GM23338 (cell line): ENCODE data around the gene PGM1. TPM values are rescaled to one million over a fixed set of nuclear protein-coding genes. Genes with fewer than 3 reads are reported as not detected.

Experiments used
- ATAC-seq: fragments of 200-7000 bp; cut with Tn5 transposase; 3 replicates; pipeline ENCODE4 v1.9.1; 2020
- DNase-seq: peaks from one replicate; pipeline ENCODE4 v3.0.0-alpha.2; 2015; ENCODE audit warnings: low spot score
- H2AFZ ChIP-seq: fragments of 200-600 bp; sonication (generic); 2 replicates; pipeline ENCODE4 v1.8.0; 2016; ENCODE audit warnings: antibody characterized with exemption, mild to moderate bottlenecking, moderate library complexity
- H3F3A ChIP-seq: fragments of 200-600 bp; sonication (generic); replicated peaks from 2 replicates; pipeline ENCODE4 v1.8.0; 2017; ENCODE audit warnings: antibody characterized with exemption, mixed run types, low read depth
- H3K27ac ChIP-seq: fragments of 200-600 bp; sonication (generic); 2 replicates; pipeline ENCODE4 v1.6.1; 2016; ENCODE audit warnings: low read depth
- H3K27me3 ChIP-seq: fragments of 200-600 bp; sonication (generic); 2 replicates; pipeline ENCODE4 v1.8.0; 2016; ENCODE audit warnings: mild to moderate bottlenecking, mixed run types, moderate library complexity; ENCODE audit not compliant: insufficient read depth
- H3K36me3 ChIP-seq: fragments of 200-600 bp; sonication (generic); 2 replicates; pipeline ENCODE4 v1.8.0; 2016; ENCODE audit warnings: mild to moderate bottlenecking; ENCODE audit not compliant: insufficient read depth
- H3K4me1 ChIP-seq: fragments of 200-600 bp; sonication (generic); 2 replicates; pipeline ENCODE4 v1.8.0; 2016; ENCODE audit warnings: mild to moderate bottlenecking, moderate library complexity; ENCODE audit not compliant: insufficient read depth
- H3K4me2 ChIP-seq: fragments of 200-600 bp; sonication (generic); 2 replicates; pipeline ENCODE4 v1.7.1; 2017; ENCODE audit warnings: mixed run types
- H3K4me3 ChIP-seq: fragments of 200-600 bp; sonication (generic); 2 replicates; pipeline ENCODE4 v1.6.1; 2016; ENCODE audit warnings: mixed run types
- H3K79me2 ChIP-seq: fragments of 200-600 bp; sonication (generic); replicated peaks from 2 replicates; pipeline ENCODE4 v1.8.0; 2017; ENCODE audit warnings: mild to moderate bottlenecking; ENCODE audit not compliant: insufficient read depth
- H3K9me2 ChIP-seq: fragments of 200-600 bp; sonication (generic); 2 replicates; pipeline ENCODE4 v1.8.0; 2017; ENCODE audit not compliant: insufficient read depth
- H4K20me1 ChIP-seq: fragments of 200-600 bp; sonication (generic); replicated peaks from 2 replicates; pipeline ENCODE4 v1.8.0; 2017; ENCODE audit warnings: mild to moderate bottlenecking; ENCODE audit not compliant: insufficient read depth
- H3K27ac Mint-ChIP-seq: 2 replicates; pipeline ENCODE4 v1.8.0; 2020; ENCODE audit warnings: inconsistent platforms, mild to moderate bottlenecking, moderate library complexity, mixed read lengths
- H3K27me3 Mint-ChIP-seq: 3 replicates; pipeline ENCODE4 v1.8.0; 2022; ENCODE audit warnings: low read depth, mild to moderate bottlenecking, moderate library complexity, mixed read lengths, inconsistent platforms; ENCODE audit not compliant: insufficient read depth, poor library complexity
- H3K36me3 Mint-ChIP-seq: 3 replicates; pipeline ENCODE4 v1.8.0; 2021; ENCODE audit warnings: low read depth, mild to moderate bottlenecking, inconsistent platforms, moderate library complexity, mixed read lengths
- H3K4me1 Mint-ChIP-seq: 3 replicates; pipeline ENCODE4 v1.8.0; 2020; ENCODE audit warnings: mild to moderate bottlenecking, inconsistent platforms, mixed read lengths
- H3K4me3 Mint-ChIP-seq: 3 replicates; pipeline ENCODE4 v1.8.0; 2021; ENCODE audit warnings: moderate library complexity, mild to moderate bottlenecking, inconsistent platforms, mixed read lengths
- H3K9me3 Mint-ChIP-seq: 3 replicates; pipeline ENCODE4 v1.8.0; 2020; ENCODE audit warnings: moderate library complexity, mild to moderate bottlenecking, inconsistent platforms, mixed read lengths
- EZH2 ChIP-seq: fragments of 200-600 bp; sonication (generic); IDR thresholded peaks from one replicate; pipeline ENCODE4 v1.8.0; 2017; ENCODE audit warnings: antibody characterized with exemption, mild to moderate bottlenecking, low read depth; ENCODE audit not compliant: unreplicated experiment
- EZH2phosphoT487 ChIP-seq: fragments of 200-600 bp; sonication (generic); IDR thresholded peaks from one replicate; pipeline ENCODE4 v1.8.1; 2018; ENCODE audit warnings: antibody characterized with exemption; ENCODE audit not compliant: unreplicated experiment
- STAT1 ChIP-seq: IDR thresholded peaks from one replicate; pipeline ENCODE4 v1.6.1; 2016; ENCODE audit warnings: antibody characterized with exemption; ENCODE audit not compliant: unreplicated experiment
- ZNF114 ChIP-seq: fragments of 250-450 bp; sonication (Bioruptor Pico); IDR thresholded peaks from 2 replicates; pipeline ENCODE4 v1.5.0; 2020; ENCODE audit warnings: mild to moderate bottlenecking, moderate library complexity
- polyA plus RNA-seq: library from polyadenylated mRNA; unstranded; fragments of >200 nt; fragmentation: Nextera tagmentation; extraction: Ambion mirVana; gene quantifications from 2 replicates; pipeline ENCODE4 v1.2.1, GENCODE V29; 2016
- total RNA-seq: library from RNA; depleted of rRNA; stranded (reverse); fragments of >200 nt; shearing (Covaris generic); gene quantifications from 2 replicates; pipeline ENCODE4 v1.2.3, GENCODE V29; 2014
- TF ChIP-seq, protein P1 (sequence below): fragments of 250-450 bp; sonication (Bioruptor Pico); IDR thresholded peaks from 2 replicates; pipeline ENCODE4 v1.5.0; 2020; ENCODE audit warnings: mild to moderate bottlenecking, moderate library complexity
- TF ChIP-seq, protein P2 (sequence below), 2 experiments: fragments of 200-600 bp in 1 of 2; sonication (generic) in 1 of 2; conservative IDR thresholded peaks; 2 replicates each; pipeline versions ENCODE4 v1.5.1 to v1.6.1; 2016 to 2017; ENCODE audit warnings: antibody characterized with exemption in 2 of 2, low read depth in 2 of 2, mild to moderate bottlenecking in 2 of 2, moderate library complexity in 1 of 2
- TF ChIP-seq, protein P3 (sequence below): IDR thresholded peaks from 2 replicates; pipeline ENCODE4 v1.6.1; 2016; ENCODE audit warnings: antibody characterized with exemption

Gene PGM1
- total and polyA plus RNA-seq, 2 experiments from 2014 or later = 20.9 to 71.9 TPM

DNA sequence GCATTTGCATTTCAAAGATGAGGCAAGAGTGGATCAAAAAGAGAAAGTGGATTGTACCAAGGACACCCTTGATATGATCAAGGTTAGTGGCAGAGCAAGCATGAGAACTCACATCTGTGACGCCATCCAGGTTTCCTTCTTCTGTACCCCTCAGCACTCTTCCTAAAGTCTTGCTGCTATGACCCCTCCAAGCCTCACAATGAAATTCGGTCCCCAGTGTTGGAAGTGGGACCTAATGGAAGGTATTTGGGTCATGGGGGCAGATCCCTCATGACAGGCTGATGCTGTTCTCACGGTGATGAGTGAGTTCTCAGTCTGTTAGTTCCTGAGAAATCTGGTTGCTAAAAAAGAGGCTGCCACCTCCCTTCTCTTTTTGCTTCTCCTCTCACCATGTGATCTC is 86.4 kb downstream of the PGM1 start:
- DNase-seq = no peak
- Histone ChIP-seq H3K79me2 (no peaks in the 10 kb centered on the region), H4K20me1 (no peaks in the 10 kb centered on the region), H3K27ac (no peak overlapping the region), H3K4me1 (no peaks in the 10 kb centered on the region; the same call in 1 of the 2 replicates), H3K27me3 (no peaks in the 10 kb centered on the region), H3K4me3 (no peak overlapping the region), H3K36me3 (no peaks in the 10 kb centered on the region), H3K9me2 (peaks cover 11% of the 10 kb centered on the region; the same call in 1 of the 2 replicates), H3F3A (no peaks in the 10 kb centered on the region), H3K4me2 (no peak overlapping the region), H2AFZ (no peak overlapping the region)
- Mint-ChIP-seq H3K27me3 (peaks cover 4% of the 10 kb centered on the region), H3K36me3 (peaks cover 6% of the 10 kb centered on the region), H3K9me3 (peaks cover 13% of the 10 kb centered on the region), H3K4me3 (no peak overlapping the region), H3K4me1 (peaks cover 27% of the 10 kb centered on the region), H3K27ac (no peak overlapping the region)
- TF ChIP-seq EZH2 (no peak), EZH2phosphoT487 (no peak), ZNF114 (CRISPR knock-in tag) (no peak), STAT1 (no peak)
- TF ChIP-seq, protein P1, sequence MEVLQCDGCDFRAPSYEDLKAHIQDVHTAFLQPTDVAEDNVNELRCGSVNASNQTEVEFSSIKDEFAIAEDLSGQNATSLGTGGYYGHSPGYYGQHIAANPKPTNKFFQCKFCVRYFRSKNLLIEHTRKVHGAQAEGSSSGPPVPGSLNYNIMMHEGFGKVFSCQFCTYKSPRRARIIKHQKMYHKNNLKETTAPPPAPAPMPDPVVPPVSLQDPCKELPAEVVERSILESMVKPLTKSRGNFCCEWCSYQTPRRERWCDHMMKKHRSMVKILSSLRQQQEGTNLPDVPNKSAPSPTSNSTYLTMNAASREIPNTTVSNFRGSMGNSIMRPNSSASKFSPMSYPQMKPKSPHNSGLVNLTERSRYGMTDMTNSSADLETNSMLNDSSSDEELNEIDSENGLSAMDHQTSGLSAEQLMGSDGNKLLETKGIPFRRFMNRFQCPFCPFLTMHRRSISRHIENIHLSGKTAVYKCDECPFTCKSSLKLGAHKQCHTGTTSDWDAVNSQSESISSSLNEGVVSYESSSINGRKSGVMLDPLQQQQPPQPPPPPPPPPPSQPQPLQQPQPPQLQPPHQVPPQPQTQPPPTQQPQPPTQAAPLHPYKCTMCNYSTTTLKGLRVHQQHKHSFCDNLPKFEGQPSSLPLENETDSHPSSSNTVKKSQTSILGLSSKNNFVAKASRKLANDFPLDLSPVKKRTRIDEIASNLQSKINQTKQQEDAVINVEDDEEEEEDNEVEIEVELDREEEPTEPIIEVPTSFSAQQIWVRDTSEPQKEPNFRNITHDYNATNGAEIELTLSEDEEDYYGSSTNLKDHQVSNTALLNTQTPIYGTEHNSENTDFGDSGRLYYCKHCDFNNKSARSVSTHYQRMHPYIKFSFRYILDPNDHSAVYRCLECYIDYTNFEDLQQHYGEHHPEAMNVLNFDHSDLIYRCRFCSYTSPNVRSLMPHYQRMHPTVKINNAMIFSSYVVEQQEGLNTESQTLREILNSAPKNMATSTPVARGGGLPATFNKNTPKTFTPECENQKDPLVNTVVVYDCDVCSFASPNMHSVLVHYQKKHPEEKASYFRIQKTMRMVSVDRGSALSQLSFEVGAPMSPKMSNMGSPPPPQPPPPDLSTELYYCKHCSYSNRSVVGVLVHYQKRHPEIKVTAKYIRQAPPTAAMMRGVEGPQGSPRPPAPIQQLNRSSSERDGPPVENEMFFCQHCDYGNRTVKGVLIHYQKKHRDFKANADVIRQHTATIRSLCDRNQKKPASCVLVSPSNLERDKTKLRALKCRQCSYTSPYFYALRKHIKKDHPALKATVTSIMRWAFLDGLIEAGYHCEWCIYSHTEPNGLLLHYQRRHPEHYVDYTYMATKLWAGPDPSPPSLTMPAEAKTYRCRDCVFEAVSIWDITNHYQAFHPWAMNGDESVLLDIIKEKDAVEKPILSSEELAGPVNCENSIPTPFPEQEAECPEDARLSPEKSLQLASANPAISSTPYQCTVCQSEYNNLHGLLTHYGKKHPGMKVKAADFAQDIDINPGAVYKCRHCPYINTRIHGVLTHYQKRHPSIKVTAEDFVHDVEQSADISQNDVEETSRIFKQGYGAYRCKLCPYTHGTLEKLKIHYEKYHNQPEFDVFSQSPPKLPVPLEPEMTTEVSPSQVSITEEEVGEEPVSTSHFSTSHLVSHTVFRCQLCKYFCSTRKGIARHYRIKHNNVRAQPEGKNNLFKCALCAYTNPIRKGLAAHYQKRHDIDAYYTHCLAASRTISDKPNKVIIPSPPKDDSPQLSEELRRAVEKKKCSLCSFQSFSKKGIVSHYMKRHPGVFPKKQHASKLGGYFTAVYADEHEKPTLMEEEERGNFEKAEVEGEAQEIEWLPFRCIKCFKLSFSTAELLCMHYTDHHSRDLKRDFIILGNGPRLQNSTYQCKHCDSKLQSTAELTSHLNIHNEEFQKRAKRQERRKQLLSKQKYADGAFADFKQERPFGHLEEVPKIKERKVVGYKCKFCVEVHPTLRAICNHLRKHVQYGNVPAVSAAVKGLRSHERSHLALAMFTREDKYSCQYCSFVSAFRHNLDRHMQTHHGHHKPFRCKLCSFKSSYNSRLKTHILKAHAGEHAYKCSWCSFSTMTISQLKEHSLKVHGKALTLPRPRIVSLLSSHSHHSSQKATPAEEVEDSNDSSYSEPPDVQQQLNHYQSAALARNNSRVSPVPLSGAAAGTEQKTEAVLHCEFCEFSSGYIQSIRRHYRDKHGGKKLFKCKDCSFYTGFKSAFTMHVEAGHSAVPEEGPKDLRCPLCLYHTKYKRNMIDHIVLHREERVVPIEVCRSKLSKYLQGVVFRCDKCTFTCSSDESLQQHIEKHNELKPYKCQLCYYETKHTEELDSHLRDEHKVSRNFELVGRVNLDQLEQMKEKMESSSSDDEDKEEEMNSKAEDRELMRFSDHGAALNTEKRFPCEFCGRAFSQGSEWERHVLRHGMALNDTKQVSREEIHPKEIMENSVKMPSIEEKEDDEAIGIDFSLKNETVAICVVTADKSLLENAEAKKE (CRISPR knock-in tag) = no peak
- TF ChIP-seq, protein P2, sequence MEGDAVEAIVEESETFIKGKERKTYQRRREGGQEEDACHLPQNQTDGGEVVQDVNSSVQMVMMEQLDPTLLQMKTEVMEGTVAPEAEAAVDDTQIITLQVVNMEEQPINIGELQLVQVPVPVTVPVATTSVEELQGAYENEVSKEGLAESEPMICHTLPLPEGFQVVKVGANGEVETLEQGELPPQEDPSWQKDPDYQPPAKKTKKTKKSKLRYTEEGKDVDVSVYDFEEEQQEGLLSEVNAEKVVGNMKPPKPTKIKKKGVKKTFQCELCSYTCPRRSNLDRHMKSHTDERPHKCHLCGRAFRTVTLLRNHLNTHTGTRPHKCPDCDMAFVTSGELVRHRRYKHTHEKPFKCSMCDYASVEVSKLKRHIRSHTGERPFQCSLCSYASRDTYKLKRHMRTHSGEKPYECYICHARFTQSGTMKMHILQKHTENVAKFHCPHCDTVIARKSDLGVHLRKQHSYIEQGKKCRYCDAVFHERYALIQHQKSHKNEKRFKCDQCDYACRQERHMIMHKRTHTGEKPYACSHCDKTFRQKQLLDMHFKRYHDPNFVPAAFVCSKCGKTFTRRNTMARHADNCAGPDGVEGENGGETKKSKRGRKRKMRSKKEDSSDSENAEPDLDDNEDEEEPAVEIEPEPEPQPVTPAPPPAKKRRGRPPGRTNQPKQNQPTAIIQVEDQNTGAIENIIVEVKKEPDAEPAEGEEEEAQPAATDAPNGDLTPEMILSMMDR (conservative IDR thresholded peaks at IDR 0.05; ENCODE audit: low read depth in 2 of 2) = no peak
- TF ChIP-seq, protein P3, sequence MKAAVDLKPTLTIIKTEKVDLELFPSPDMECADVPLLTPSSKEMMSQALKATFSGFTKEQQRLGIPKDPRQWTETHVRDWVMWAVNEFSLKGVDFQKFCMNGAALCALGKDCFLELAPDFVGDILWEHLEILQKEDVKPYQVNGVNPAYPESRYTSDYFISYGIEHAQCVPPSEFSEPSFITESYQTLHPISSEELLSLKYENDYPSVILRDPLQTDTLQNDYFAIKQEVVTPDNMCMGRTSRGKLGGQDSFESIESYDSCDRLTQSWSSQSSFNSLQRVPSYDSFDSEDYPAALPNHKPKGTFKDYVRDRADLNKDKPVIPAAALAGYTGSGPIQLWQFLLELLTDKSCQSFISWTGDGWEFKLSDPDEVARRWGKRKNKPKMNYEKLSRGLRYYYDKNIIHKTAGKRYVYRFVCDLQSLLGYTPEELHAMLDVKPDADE = no peak
- no peak for ATAC-seq
